Adipose tissue (tissue), 3 donors: ENCODE measurements around the gene NONO. TPM values are rescaled to one million over a fixed set of nuclear protein-coding genes. Genes with fewer than 3 reads are reported as not detected.
"Not testable (repeated sequence)": the region's sequence is repeated elsewhere in the genome, so short reads cannot be mapped to it uniquely, and the experiment has no call there.

Experiments
- H3K27ac ChIP-seq: one replicate; pipeline ENCODE4 v1.5.1; 2013; ENCODE audit warnings: low read depth, low read length
- WGBS, 3 donors: extraction: QIAGEN DNeasy Blood & Tissue Kit; methylation state at CpG; one replicate each; pipeline ENCODE4 v1.1.7; 2013; 5-methylcytosine and 5-hydroxymethylcytosine counted together
- polyA plus RNA-seq, 3 donors: library from polyadenylated mRNA; stranded (reverse); fragments of 200-250 nt; gene quantifications; one replicate each; pipeline ENCODE4 v1.2.3, GENCODE V29; 2013
- donor health status: healthy with polysubstance abuse.
- donor health status: Bipolar disorder and iron deficiency.
- donor health status: healthy.

The NONO gene
- polyA plus RNA-seq, 3 donors = 121 to 143 (median 133) TPM

DNA sequence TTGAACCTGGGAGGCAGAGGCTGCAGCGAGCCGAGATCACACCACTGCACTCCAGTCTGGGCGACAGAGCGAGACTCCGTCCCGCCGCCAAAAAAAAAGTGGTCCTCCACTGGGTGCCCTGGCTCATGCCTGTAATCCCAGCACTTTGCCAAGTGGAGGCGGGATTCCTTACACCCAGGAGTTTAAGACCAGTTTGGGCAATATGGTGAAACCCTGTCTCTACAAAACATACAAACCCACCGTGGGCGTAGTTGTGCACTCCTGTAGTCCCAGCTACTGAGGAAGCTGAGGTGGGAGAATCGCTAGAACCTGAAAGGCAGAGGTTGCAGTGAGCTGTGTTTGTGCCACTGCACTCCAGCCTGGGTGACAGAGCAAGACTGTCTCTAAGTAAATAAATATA lies 2.1 kb upstream of the NONO start:
- 95 to 98% (median 97%) methylated on average over 5 to 11 of the region's 11 CpGs for WGBS, 3 donors
- not testable (repeated sequence) for H3K27ac ChIP-seq

- H3K27ac ChIP-seq = peak overlapping the region; percentile 64
- WGBS, 3 donors = 18 to 44% (median 27%) methylated on average over 15 to 16 of the region's 16 CpGs
These were observed 677 bp upstream of the NONO start for GRCh38 chrX:71282514-71283402.

- no peak overlapping the region for H3K27ac ChIP-seq
These were observed 2.5 kb downstream of the NONO start for GRCh38 chrX:71285929-71286328.

DNA sequence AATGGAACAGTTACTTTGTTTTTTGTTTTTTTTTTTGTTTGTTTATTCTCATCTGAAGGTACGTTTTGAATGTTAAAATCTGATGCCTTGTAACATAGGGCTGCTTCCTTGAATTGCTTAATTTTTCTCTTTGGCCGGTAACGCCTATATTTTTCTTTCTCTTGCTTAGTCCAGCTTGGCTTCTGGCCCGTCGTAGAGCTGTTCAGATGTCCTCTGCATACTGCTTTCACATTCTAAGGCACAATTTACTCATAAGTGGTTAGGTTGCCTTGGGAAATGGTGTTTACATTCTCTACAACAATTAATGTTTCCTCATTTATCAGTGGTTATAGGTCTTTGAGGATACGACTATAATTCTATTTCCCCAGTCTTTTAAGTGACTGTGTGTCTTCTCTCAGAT lies 7.9 kb downstream of the NONO start:
- 64 to 71% (median 65%) methylated on average over 6 of the region's 6 CpGs for WGBS, 3 donors
- no peak overlapping the region for H3K27ac ChIP-seq

DNA sequence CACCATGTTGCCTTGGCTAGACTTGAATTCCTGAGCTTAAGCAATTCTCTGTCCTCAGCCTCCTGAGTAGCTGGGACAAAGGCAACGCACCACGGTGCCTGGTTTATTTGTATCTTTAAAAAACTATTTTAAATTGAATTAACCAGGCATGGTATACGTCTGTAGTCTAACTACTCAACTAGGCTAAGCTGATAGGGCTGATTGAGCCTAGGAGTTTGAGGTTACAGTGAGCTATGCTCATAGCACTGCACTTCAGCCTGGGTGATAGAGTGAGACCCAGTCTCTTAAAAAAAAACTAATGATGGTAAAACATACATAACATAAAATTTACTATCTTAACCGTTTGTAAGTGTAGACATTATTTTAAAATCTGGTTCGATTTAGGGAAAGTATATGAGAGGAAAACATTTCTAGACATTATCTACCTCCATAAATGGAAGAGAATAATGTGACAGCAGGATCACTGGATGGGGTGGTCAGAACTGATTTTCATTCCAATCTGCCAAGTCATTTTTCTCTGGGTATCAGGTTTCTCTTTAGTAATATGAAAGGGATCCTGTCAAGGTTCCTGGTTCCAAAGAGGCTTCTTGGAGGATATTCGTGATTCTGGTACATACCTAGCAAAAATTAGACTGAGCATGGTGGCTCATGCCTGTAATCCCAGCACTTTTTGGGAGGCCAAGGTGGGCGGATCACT lies 9.4 kb downstream of the NONO start:
- WGBS, 3 donors = 72 to 92% (median 90%) methylated on average over 7 of the region's 7 CpGs

GRCh38 chrX:71296806-71297205 lies 13.4 kb downstream of the NONO start:
- WGBS, 3 donors = 89 to 97% (median 92%) methylated on average over 6 of the region's 6 CpGs
- no peak overlapping the region for H3K27ac ChIP-seq

More for the DNA sequence above, 9.4 kb downstream of the NONO start:
- no peak overlapping the region for H3K27ac ChIP-seq

DNA sequence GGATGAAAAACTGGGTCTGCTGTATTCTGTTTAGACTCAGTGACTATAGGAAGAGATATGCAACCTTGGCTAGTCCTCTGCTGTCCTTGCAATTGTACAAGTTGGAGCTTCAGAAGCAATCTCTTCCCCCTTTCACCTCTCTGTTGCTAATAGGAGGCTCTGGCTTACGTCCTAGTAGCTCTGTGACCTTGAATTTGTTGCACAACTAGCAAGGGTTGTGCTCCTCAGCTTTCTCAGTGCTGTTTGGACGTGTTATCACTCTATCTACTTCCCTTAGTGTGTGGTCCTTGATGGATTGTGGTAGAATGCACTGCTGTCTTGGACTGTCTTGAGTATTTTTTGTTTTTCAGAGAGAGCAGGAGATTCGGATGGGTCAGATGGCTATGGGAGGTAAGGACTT lies 14.7 kb downstream of the NONO start:
- 48 to 64% (median 63%) methylated on average over 3 of the region's 3 CpGs for WGBS, 3 donors

GRCh38 chrX:71300064-71300463 lies 16.6 kb downstream of the NONO start:
- H3K27ac ChIP-seq = not testable (repeated sequence)
- 84 to 94% (median 89%) methylated on average over 5 to 7 of the region's 7 CpGs for WGBS, 3 donors

More for the DNA sequence above, 14.7 kb downstream of the NONO start:
- H3K27ac ChIP-seq = no peak overlapping the region

- not testable (repeated sequence) for H3K27ac ChIP-seq
These were observed 17.1 kb downstream of the NONO start for GRCh38 chrX:71300495-71300894.

DNA sequence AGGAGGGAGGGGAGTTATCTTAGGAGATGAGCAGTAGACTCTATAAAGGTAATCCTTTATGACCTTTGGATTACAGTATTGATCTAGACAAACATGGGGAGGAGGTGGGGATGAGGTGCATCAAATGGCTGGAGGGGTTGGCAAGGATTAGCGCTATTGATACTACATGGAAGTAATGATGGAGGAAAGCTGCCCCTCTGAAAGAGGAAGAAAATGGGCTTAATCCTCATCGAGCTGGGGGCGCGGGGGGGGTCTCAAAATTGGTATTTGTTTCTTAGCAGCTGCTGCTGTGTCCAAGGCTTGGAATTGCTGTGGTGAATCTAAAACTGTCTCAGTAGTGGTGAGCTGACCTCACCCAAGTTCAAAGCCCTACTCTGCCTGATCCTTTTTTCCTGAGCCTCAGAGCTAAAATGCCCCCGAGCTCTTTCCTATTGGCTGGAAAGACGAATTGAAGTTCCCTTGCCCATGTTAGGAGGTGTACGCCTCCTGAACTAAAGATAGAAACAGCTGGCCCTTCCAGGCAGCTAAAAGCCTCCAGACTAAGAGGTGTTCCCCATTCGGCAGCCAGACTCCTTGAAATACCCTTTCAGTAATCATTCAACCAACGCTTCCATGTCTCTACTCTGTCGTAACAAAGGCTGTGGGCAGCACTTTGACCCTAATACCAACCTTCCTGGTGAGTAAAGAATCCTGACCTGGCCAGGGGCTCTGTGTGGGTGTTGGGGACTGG lies 17.9 kb downstream of the NONO start, which contains the start of gene ITGB1BP2:
Gene ITGB1BP2 (plus strand): TSS at position 556 of the 730 bp plus-strand sequence. CDS start 57 bp downstream, at position 613.
- WGBS, 3 donors = 53 to 68% (median 64%) methylated on average over 10 of the region's 10 CpGs
- H3K27ac ChIP-seq = no peak within 1 kb of the TSS

More at GRCh38 chrX:71300495-71300894, 17.1 kb downstream of the NONO start:
- WGBS, 3 donors = 81 to 83% (median 82%) methylated on average over 7 of the region's 7 CpGs

- no peak overlapping the region for H3K27ac ChIP-seq
- 60 to 91% (median 65%) methylated on average over 5 of the region's 5 CpGs for WGBS, 3 donors
These were observed 19.2 kb downstream of the NONO start for GRCh38 chrX:71302461-71303213.

DNA sequence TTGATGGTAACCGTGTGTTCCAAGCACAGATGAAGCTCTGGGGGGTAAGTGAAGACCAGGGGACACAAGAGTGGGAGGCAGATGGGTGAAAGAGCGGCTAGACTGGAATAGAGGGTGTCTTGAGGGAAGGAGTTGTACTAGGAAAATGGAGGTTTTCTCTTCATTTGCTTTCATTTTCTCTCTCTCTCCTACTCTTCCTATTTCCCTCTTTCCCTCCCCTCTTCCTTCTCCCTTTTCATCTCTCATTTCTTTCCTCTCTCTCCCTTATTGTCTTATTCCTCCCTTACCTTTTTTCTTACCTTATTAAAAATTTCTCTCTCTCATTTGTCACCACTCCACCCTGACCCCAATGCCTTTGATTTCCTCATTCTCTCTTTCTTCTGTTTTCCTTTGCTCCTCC lies 21.1 kb downstream of the NONO start:
- H3K27ac ChIP-seq = no peak overlapping the region
- 76 to 100% (median 100%) methylated on average over 1 to 2 of the region's 2 CpGs for WGBS, 3 donors

DNA sequence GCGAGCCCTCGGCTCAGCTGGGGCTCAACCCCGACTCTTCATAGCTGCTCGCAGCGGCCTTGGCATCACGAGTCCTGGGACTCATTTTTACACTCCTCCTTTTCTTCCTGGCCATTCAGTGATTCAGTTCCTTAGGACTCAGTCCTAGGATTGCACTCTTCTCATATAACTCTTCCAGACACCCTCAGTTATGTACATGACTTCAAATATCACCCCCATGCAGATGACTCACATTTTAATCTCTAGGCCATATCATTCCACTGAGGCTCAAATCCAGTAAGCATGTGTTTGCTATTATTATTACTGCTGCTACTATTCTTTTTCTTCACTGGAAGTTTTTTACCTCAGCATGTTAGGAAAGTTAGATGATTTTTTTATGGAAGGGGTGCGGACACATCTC lies 32.5 kb downstream of the NONO start:
- WGBS, 3 donors = 80 to 84% (median 82%) methylated on average over 7 of the region's 7 CpGs
- no peak overlapping the region for H3K27ac ChIP-seq

DNA sequence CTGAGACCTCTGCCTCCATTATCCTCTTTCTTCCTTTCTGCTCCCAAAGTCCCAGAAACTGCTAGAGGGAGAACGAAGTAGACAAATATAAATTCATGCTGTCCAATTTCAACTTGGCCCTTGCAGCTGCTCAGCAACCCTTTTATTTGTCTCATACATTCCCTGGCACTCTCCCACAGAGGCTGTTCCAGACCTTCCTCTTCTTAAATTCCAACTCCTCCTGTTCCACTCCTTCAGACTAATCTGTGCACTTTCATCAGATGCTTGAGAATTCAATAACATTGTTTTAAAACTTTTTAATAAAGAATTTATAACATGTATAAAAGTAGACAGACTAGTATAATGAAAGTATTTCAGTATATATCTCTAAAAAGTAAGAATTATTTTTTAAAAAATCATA lies 33.5 kb downstream of the NONO start:
- WGBS, 3 donors = no CpG with 5 or more reads among the region's 1 CpG
- not testable (repeated sequence) for H3K27ac ChIP-seq

GRCh38 chrX:71320126-71320525 lies 36.7 kb downstream of the NONO start:
- 77 to 100% (median 94%) methylated on average over 1 of the region's 1 CpG for whole genome bisulfite sequencing, 3 donors
- H3K27ac ChIP-seq = no peak overlapping the region

DNA sequence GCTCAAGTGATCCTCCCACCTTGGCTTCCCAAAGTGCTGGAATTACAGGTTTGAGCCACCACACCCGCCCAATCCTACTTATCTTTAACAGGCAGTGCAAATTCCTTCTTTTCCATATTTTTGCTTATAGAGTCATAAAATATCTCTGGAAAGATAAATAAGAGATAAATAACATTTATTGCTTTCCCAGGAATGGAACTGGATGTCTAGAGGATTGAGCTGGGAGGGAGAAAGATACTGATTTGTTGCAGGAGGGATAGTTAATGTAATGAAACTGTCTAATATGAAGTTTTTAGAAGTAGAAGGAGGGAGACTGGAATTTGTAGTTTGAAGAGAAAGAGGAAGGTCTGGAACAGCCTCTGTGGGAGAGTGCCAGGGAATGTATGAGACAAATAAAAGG lies 38.3 kb downstream of the NONO start:
- WGBS, 3 donors = 78 to 100% (median 81%) methylated on average over 1 of the region's 1 CpG
- no peak overlapping the region for H3K27ac ChIP-seq

DNA sequence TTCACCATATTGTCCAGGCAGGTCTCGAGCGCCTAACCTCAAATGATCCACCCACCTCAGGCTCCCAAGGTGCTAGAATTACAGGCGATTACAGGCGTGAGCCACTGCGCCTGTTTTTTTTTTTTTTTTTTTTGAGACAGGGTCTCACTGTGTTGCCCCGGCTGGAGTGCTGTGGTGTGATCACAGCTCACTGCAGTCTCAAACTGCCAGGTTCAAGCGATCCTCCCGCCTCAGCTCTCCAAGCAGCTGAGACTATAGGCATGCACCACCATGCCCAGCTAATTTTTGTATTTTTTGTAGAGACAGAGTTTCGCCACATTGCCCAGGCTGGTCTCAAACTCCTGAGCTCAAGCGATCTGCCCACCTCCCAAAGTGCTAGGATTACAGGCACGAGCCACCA lies 41.0 kb downstream of the NONO start:
- WGBS, 3 donors = 92 to 100% (median 93%) methylated on average over 10 to 11 of the region's 11 CpGs
- not testable (repeated sequence) for H3K27ac ChIP-seq

- H3K27ac ChIP-seq = no peak overlapping the region
- 86 to 95% (median 95%) methylated on average over 3 of the region's 3 CpGs for WGBS, 3 donors
These were observed 43.0 kb downstream of the NONO start for GRCh38 chrX:71326394-71326793.
